ENCODE measurements around the gene RXRA. TPM values are rescaled to one million over a fixed set of nuclear protein-coding genes. Genes with fewer than 3 reads are reported as not detected.

The RXRA gene
- total RNA-seq, 6 experiments from 2014 or later = 23.2 to 31.9 (median 28.0) TPM

- no peaks in the 10 kb centered on the region for H3K9me3 Mint-ChIP-seq
- no peak for DNase-seq
- H3K4me3 Mint-ChIP-seq = no peak overlapping the region
- no peak overlapping the region for H3K27ac Mint-ChIP-seq
- H3K36me3 Mint-ChIP-seq (ENCODE audit: low read depth) = no peaks in the 10 kb centered on the region
- peaks cover 3% of the 10 kb centered on the region for H3K27me3 Mint-ChIP-seq (ENCODE audit: insufficient read depth)
- peaks cover 28% of the 10 kb centered on the region for H3K4me1 Mint-ChIP-seq (ENCODE audit: low read depth)
- TF ChIP-seq CTCF (IDR thresholded peaks at IDR 0.05) = no peak
Observed at GRCh38 chr9:134318941-134319305, 7.3 kb upstream of the RXRA start.

- peaks cover 34% of the 10 kb centered on the region for H3K4me1 Mint-ChIP-seq (ENCODE audit: low read depth)
- no peak for DNase-seq
- H3K27me3 Mint-ChIP-seq (ENCODE audit: insufficient read depth) = peaks cover 3% of the 10 kb centered on the region
- no peak overlapping the region for H3K4me3 Mint-ChIP-seq
- no peaks in the 10 kb centered on the region for H3K36me3 Mint-ChIP-seq (ENCODE audit: low read depth)
- no peak overlapping the region for H3K27ac Mint-ChIP-seq
- H3K9me3 Mint-ChIP-seq = no peaks in the 10 kb centered on the region
- no peak for TF ChIP-seq CTCF (IDR thresholded peaks at IDR 0.05)
Observed at GRCh38 chr9:134319306-134320125, 6.7 kb upstream of the RXRA start.

GRCh38 chr9:134320126-134320867 is 6.0 kb upstream of the RXRA start:
- Mint-ChIP-seq H3K4me3 (no peak overlapping the region), H3K27me3 (ENCODE audit: insufficient read depth) (peaks cover 3% of the 10 kb centered on the region), H3K27ac (no peak overlapping the region), H3K36me3 (ENCODE audit: low read depth) (no peaks in the 10 kb centered on the region), H3K9me3 (no peaks in the 10 kb centered on the region), H3K4me1 (ENCODE audit: low read depth) (peaks cover 36% of the 10 kb centered on the region)
- TF ChIP-seq CTCF (IDR thresholded peaks at IDR 0.05) = no peak
- DNase-seq = no peak

GRCh38 chr9:134320868-134321471 is 5.3 kb upstream of the RXRA start:
- Mint-ChIP-seq H3K27me3 (ENCODE audit: insufficient read depth) (peaks cover 3% of the 10 kb centered on the region), H3K4me3 (no peak overlapping the region), H3K4me1 (ENCODE audit: low read depth) (peaks cover 36% of the 10 kb centered on the region), H3K9me3 (no peaks in the 10 kb centered on the region), H3K27ac (no peak overlapping the region), H3K36me3 (ENCODE audit: low read depth) (no peaks in the 10 kb centered on the region)
- no peak for TF ChIP-seq CTCF (IDR thresholded peaks at IDR 0.05)
- DNase-seq = no peak

GRCh38 chr9:134321531-134321930 is 4.7 kb upstream of the RXRA start:
- Mint-ChIP-seq H3K27me3 (ENCODE audit: insufficient read depth) (peaks cover 3% of the 10 kb centered on the region), H3K27ac (no peak overlapping the region), H3K4me3 (no peak overlapping the region), H3K36me3 (ENCODE audit: low read depth) (no peaks in the 10 kb centered on the region), H3K4me1 (ENCODE audit: low read depth) (peaks cover 33% of the 10 kb centered on the region), H3K9me3 (no peaks in the 10 kb centered on the region)
- no peak for TF ChIP-seq CTCF (IDR thresholded peaks at IDR 0.05)
- no peak for DNase-seq
